ENCODE results near the gene TPP2.

TPP2 gene

DNA sequence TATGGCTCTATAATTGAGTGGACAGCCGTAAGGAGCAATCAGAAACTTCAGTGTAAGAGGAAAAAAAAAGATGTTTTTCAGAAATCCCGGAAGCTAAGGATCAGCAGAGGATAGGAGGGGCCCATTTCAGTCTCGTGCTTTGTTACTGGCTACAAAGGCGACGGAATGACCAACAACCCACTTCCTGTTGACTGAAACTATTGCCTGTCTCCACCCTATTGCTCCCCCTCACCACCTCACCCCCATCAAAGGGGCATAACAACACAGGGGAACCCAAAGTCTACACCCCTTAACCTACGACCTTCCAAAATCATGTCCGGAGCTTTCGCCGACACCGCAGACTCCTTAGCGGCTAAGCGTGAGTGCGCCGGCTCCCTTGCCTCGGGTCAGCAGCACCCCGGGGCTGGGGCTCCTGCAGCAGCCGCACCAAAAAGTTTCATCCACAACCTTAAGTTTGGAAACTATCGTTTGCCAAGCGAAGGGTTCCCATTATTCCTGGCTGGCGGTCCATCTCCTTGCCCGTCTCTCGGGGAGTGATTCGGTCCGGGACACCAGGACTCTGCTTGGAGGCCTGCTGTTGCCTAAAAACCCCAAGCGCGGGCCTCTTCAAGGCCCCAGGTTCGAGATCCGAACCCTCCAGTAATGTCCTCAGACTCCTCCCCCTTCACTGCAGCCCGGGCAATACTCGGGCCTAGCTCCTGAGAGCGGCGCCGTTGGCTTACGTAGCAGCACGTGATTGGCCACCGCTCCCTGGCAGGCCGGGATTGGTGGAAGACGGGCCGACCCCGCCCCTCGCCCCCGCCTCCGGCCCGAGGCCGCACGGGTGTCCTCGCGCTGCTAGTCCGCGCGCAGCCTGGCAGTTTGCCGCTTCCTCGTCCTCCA is at the start of gene TPP2:
TSS of gene TPP2 (plus strand) at position 840 of the 882 bp plus-strand sequence. CDS start 53 bp downstream, outside the sequence.
- intact Hi-C loops (cut with micrococcal nuclease): loop anchor here (1.0 to 2.0 kb wide), 2 partner anchors 176 to 249 kb away; partner anchors contain the start of gene TEX30
- H3K4me1 Mint-ChIP-seq (ENCODE audit: low read depth): peaks cover 48% of the 10 kb centered on the region
- peak within 1 kb of the TSS; percentile 93 for H3K4me3 Mint-ChIP-seq
- no peaks in the 10 kb centered on the region for H3K9me3 Mint-ChIP-seq
- peaks cover 47% of the 10 kb centered on the region for H3K36me3 Mint-ChIP-seq (ENCODE audit: low read depth)
- peak within 1 kb of the TSS; percentile 100 for H3K27ac Mint-ChIP-seq
- no peaks in the 10 kb centered on the region for H3K27me3 Mint-ChIP-seq

DNA sequence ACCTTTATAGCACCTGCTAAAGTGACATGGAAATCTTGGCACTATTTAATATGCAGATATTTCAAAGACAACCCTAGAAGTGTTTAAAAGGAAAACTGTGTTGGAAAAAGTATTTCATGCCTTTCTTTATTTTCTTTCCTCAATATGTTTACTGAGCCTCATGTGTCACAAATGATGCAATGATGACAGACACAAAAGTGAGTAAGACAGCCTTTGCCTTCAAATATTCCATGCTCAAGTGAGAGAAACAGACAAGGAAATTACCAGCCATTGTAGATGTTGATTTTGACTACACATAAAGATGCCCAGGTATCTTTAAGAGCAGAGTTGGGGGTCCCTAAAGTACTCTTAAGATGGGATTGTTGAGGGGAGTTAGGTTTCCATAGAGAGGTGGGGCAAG is 48.0 kb upstream of the TPP2 start:
- Mint-ChIP-seq H3K27ac (no peak overlapping the region), H3K4me3 (no peak overlapping the region), H3K9me3 (no peaks in the 10 kb centered on the region), H3K36me3 (ENCODE audit: low read depth) (no peaks in the 10 kb centered on the region), H3K27me3 (peaks cover 2% of the 10 kb centered on the region), H3K4me1 (ENCODE audit: low read depth) (no peaks in the 10 kb centered on the region)
- intact Hi-C loops (cut with micrococcal nuclease): no loop called here

DNA sequence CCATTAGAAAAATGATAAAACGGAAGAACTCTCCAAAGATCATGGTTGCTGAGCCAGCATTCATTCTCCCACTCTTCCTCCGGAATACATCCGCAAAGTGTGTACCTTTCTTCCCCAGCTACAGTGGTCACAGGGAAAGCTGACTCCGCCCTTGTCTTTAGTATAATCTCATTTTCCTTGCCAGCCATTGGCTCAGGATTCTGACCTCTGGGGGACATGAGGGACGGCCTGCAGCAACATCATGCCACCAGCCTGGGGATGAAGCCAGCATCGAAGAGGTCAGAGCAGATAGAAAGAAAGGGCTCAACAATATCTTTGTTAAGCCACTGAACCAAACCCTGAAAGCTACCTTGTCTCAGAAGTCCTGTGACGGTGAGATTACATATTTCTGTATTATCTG is 46.3 kb upstream of the TPP2 start:
- Mint-ChIP-seq H3K4me1 (ENCODE audit: low read depth) (no peaks in the 10 kb centered on the region), H3K27me3 (peaks cover 2% of the 10 kb centered on the region), H3K4me3 (no peak overlapping the region), H3K9me3 (no peaks in the 10 kb centered on the region), H3K36me3 (ENCODE audit: low read depth) (no peaks in the 10 kb centered on the region), H3K27ac (no peak overlapping the region)
- intact Hi-C loops (cut with micrococcal nuclease): no loop called here

DNA sequence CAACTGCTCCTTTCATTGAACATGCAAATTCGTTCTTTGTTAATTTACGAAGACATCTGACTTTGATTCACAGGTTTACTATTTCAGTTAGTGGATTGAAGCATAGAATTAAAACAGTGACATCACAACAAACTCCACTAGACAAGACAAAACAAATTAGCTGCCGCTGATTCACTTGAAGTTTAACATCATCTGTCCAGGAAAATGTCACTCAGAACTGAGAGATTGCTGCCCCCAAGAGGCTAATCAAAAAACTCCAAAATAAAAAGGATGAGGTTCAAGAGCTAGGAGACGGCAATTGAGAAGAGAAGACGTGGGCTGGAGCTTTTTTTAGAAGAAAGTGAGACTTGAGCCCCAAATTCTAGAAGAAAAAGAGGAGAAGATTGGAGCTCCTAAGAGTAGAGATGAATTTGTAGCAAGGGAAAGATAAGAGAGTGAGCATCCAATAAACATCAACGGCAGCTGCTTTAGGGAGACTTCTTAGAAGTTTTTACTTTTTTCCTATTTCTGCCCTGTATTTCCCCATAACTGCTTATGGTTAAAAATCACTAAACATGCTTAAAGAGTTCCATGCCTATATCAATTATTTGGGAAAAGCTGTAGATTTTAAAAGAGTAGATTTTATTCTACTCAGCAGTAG is 40.8 kb upstream of the TPP2 start:
- no peak overlapping the region for H3K4me3 Mint-ChIP-seq
- H3K27ac Mint-ChIP-seq: no peak overlapping the region
- intact Hi-C loops (cut with micrococcal nuclease): loop anchor here (5.0 kb wide), 3 partner anchors 414 to 1409 kb away; no protein-coding TSS in a partner anchor
- no peaks in the 10 kb centered on the region for H3K9me3 Mint-ChIP-seq
- H3K36me3 Mint-ChIP-seq (ENCODE audit: low read depth): no peaks in the 10 kb centered on the region
- H3K4me1 Mint-ChIP-seq (ENCODE audit: low read depth): peaks cover 5% of the 10 kb centered on the region
- H3K27me3 Mint-ChIP-seq: no peaks in the 10 kb centered on the region

DNA sequence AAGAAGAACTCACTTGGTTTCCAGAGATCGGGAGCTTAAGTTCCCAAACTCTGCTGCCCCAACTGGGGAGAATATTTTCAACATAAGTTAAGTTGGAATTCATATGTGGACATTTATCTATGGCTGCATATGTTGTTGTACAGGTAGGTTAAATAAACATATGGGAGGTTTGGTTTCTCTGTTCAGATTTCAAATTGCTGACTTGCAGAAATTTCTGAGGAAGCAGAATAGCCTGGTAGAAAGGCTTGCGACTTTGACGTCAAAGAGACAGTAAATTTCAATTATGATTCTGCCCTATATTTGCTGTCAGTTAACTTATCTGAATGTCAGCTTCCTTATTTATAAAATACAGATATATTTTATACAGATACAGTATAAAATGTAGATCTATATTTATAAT is 40.0 kb upstream of the TPP2 start:
- no peak overlapping the region for H3K4me3 Mint-ChIP-seq
- intact Hi-C loops (cut with micrococcal nuclease): loop anchor here (5.0 kb wide), 3 partner anchors 415 to 1410 kb away; no protein-coding TSS in a partner anchor
- H3K27me3 Mint-ChIP-seq: peaks cover 1% of the 10 kb centered on the region
- no peaks in the 10 kb centered on the region for H3K36me3 Mint-ChIP-seq (ENCODE audit: low read depth)
- no peaks in the 10 kb centered on the region for H3K9me3 Mint-ChIP-seq
- no peak overlapping the region for H3K27ac Mint-ChIP-seq
- peaks cover 5% of the 10 kb centered on the region for H3K4me1 Mint-ChIP-seq (ENCODE audit: low read depth)

DNA sequence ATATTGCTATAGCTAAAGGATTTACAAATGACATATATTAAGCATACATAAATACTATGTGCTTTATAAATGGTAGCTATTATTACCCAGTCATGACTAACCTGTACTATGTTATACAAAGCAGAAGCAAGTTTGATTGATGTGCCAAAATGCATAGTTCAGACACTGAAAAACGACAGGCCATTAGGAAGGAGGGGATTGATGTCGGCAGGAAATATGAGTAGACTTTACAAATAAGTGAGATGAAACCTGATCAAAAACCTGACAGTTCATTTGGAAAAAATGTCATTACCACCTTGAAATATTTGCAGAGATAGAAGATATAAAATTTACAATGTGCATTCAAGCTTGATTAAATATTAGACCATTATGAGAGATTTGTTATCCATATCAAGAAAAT is 38.8 kb upstream of the TPP2 start:
- no peak overlapping the region for H3K4me3 Mint-ChIP-seq
- intact Hi-C loops (cut with micrococcal nuclease): loop anchor here (5.0 kb wide), 3 partner anchors 416 to 1411 kb away; no protein-coding TSS in a partner anchor
- no peaks in the 10 kb centered on the region for H3K36me3 Mint-ChIP-seq (ENCODE audit: low read depth)
- peaks cover 1% of the 10 kb centered on the region for H3K27me3 Mint-ChIP-seq
- no peak overlapping the region for H3K27ac Mint-ChIP-seq
- no peaks in the 10 kb centered on the region for H3K9me3 Mint-ChIP-seq
- peaks cover 5% of the 10 kb centered on the region for H3K4me1 Mint-ChIP-seq (ENCODE audit: low read depth)

DNA sequence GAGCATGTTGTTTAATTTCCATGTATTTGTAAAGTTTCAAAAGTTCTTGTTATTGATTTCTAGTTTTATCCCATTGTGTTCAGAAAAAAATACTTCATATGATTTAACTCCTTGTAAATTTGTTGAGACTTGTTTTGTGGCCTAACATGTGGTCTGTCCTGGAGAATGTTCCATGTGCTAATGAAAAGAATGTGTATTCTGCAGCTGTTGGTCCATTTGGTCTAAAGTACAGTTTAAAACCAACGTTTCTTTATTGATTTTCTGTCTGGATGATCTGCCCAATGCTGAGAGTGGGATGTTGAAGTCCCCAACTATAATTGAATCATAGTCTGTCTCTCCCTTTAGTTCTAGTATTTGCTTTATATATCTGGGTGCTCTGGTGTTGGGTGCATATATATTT is 34.9 kb upstream of the TPP2 start:
- H3K4me3 Mint-ChIP-seq: no peak overlapping the region
- H3K27me3 Mint-ChIP-seq: peaks cover 5% of the 10 kb centered on the region
- no peaks in the 10 kb centered on the region for H3K36me3 Mint-ChIP-seq (ENCODE audit: low read depth)
- no peaks in the 10 kb centered on the region for H3K9me3 Mint-ChIP-seq
- H3K4me1 Mint-ChIP-seq (ENCODE audit: low read depth): no peaks in the 10 kb centered on the region
- H3K27ac Mint-ChIP-seq: no peak overlapping the region
- intact Hi-C loops (cut with micrococcal nuclease): no loop called here

DNA sequence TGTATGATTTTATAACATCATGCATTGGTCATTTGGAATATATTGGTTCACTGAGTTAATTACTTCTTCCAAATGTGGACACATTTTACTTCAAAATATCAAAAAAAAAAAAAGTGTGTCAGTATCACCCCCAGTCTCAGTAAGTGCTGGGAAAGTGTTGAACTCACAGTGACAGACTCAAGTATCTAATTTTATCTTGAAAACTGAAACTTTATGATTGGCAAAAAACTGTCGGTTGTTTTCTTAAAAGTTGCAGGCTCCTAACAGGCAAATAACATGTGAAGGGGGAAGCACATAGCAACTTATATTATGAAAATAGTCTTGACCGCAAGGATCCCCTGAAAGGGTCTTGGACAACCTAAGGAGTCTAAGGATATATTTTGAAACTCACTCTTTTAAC is 33.5 kb upstream of the TPP2 start:
- Mint-ChIP-seq H3K27ac (no peak overlapping the region), H3K4me3 (no peak overlapping the region), H3K9me3 (no peaks in the 10 kb centered on the region), H3K4me1 (ENCODE audit: low read depth) (no peaks in the 10 kb centered on the region), H3K36me3 (ENCODE audit: low read depth) (no peaks in the 10 kb centered on the region), H3K27me3 (peaks cover 5% of the 10 kb centered on the region)
- intact Hi-C loops (cut with micrococcal nuclease): no loop called here

DNA sequence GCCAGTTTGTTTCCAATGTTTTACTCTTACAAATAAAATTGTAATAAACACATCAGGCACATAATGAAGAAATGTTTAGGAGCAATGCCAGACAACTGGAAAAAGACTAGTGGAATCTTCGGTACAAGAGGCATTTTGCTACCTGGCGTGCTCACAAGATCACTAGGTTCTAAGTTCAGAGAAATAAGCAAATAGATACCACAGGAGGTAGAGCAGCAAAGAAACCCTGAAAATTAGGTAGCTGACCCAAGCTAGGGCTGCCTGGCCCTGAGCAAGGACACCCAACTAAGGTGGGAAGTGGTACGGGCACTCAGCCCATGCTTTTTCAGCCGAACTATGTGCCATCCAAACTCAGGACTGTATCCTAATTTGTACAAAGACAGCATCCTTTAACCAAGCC is 32.2 kb upstream of the TPP2 start:
- Mint-ChIP-seq H3K4me3 (no peak overlapping the region), H3K27ac (no peak overlapping the region), H3K36me3 (ENCODE audit: low read depth) (no peaks in the 10 kb centered on the region), H3K4me1 (ENCODE audit: low read depth) (no peaks in the 10 kb centered on the region), H3K27me3 (peaks cover 5% of the 10 kb centered on the region), H3K9me3 (no peaks in the 10 kb centered on the region)
- intact Hi-C loops (cut with micrococcal nuclease): no loop called here

DNA sequence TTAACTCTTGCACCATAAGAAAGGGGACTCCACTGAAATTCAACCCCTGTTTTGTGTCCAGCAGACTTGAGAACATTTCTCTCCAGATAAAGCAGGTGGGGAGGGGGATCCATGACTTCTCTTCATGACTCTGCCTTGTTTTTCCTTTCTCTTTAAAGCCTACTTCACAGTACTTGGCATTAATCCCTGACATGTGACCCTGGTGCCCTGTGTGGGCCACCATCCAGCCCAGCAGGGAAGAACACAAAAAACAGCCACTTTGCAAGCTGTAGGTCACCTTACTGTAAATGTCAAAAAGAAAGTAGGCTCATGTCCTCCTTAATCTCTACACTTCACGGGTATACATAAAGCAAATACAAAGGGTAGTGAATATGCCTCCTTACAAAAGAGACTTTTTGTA is 30.3 kb upstream of the TPP2 start:
- no peaks in the 10 kb centered on the region for H3K36me3 Mint-ChIP-seq (ENCODE audit: low read depth)
- no peaks in the 10 kb centered on the region for H3K4me1 Mint-ChIP-seq (ENCODE audit: low read depth)
- no peaks in the 10 kb centered on the region for H3K9me3 Mint-ChIP-seq
- H3K27me3 Mint-ChIP-seq: peaks cover 4% of the 10 kb centered on the region
- H3K27ac Mint-ChIP-seq: no peak overlapping the region
- H3K4me3 Mint-ChIP-seq: no peak overlapping the region
- intact Hi-C loops (cut with micrococcal nuclease): no loop called here

DNA sequence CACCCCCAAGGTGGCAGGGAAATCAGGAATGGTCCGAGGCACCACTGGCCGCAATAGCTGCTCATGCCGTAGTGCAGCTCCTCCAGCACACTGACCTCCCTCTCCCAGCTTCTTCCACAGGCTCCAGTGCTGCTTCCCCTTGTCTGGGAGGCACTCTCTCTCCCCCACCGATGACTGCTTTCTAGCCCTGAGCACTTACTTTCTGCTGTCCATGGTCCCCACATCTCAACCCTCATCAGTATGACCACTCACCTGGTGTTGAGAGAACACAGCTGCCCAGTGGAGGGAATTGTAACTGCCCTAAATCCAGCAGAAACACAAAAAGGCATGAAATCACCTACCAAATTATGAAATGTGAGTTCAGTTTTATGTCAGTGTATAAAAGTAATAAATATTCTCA is 28.9 kb upstream of the TPP2 start:
- H3K9me3 Mint-ChIP-seq: no peaks in the 10 kb centered on the region
- H3K27ac Mint-ChIP-seq: no peak overlapping the region
- intact Hi-C loops (cut with micrococcal nuclease): no loop called here
- H3K27me3 Mint-ChIP-seq: peaks cover 4% of the 10 kb centered on the region
- H3K36me3 Mint-ChIP-seq (ENCODE audit: low read depth): no peaks in the 10 kb centered on the region
- H3K4me1 Mint-ChIP-seq (ENCODE audit: low read depth): no peaks in the 10 kb centered on the region
- H3K4me3 Mint-ChIP-seq: no peak overlapping the region

DNA sequence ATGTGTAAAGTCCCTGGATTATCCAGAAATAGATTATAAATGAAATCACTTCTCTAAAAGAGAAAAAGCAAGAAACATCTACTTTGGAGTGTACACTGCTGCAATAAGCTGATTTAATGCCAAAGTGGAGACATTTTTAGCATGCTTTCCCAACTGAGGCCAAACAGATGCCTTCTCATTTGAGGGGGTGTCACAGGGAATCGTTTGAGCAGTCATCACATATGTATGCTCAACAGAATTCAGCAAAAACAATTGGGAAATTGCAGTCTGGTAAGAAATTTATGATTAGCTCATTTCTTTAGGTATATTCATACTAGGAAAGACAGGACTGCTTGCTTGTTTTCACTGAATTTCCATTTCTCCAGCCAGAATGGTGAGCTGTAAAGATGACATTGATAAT is 27.3 kb upstream of the TPP2 start:
- intact Hi-C loops (cut with micrococcal nuclease): no loop called here
- Mint-ChIP-seq H3K4me1 (ENCODE audit: low read depth) (no peaks in the 10 kb centered on the region), H3K27me3 (peaks cover 4% of the 10 kb centered on the region), H3K9me3 (no peaks in the 10 kb centered on the region), H3K36me3 (ENCODE audit: low read depth) (no peaks in the 10 kb centered on the region), H3K27ac (no peak overlapping the region), H3K4me3 (no peak overlapping the region)

DNA sequence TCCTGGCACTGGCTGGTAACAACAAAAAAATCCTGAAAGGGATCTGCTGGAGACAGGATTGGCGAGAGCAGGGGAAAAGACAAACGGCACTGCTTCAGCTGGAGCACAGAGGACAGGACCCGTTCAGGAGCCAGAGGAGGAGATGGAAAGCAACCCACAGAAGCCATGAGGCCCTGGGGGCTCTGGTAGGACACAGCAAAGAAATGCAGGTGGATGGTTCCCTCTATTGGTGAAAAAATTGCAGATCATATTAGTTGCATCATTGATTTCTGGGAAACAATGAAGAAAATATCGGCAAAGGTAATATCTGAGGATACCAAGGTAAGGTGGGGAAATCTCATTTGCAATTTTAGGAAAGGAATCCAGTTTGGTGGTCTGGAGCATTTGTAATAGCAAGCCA is 25.7 kb upstream of the TPP2 start:
- H3K9me3 Mint-ChIP-seq: no peaks in the 10 kb centered on the region
- no peak overlapping the region for H3K27ac Mint-ChIP-seq

DNA sequence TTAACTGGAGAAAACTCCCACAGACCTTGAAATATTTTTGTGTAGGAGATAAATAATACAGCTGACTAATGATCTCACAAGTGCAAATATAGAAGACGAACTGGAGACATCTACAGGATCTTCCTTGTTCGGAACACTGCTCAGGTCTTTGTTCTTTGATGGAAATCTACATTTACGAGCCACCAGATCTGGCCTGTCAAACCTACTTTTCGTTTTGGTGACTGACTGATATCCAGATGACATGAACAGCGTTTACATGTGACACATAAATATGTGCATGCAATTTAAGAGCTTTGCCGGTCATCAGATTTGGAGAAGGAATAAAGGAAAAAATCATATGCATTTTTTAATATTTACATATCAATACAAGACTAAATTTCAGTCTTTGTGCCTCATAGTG is 24.5 kb upstream of the TPP2 start:
- no peaks in the 10 kb centered on the region for H3K4me1 Mint-ChIP-seq (ENCODE audit: low read depth)
- no peak overlapping the region for H3K27ac Mint-ChIP-seq
- no peak overlapping the region for H3K4me3 Mint-ChIP-seq
- intact Hi-C loops (cut with micrococcal nuclease): no loop called here
- no peaks in the 10 kb centered on the region for H3K27me3 Mint-ChIP-seq
- H3K9me3 Mint-ChIP-seq: no peaks in the 10 kb centered on the region
- H3K36me3 Mint-ChIP-seq (ENCODE audit: low read depth): no peaks in the 10 kb centered on the region

More for the DNA sequence above, 25.7 kb upstream of the TPP2 start:
- peaks cover 2% of the 10 kb centered on the region for H3K27me3 Mint-ChIP-seq
- no peaks in the 10 kb centered on the region for H3K4me1 Mint-ChIP-seq (ENCODE audit: low read depth)
- H3K36me3 Mint-ChIP-seq (ENCODE audit: low read depth): no peaks in the 10 kb centered on the region
- intact Hi-C loops (cut with micrococcal nuclease): no loop called here
- H3K4me3 Mint-ChIP-seq: no peak overlapping the region
